HG02981 (cell line): ENCODE results near the gene SLC8A2.
"Not testable (repeated sequence)": the region's sequence is repeated elsewhere in the genome, so short reads cannot be mapped to it uniquely, and the experiment has no call there.

Experiments used
- ATAC-seq: cut with Tn5 transposase; IDR thresholded peaks from one replicate; pipeline ENCODE4 v1.9.1; 2021; ENCODE audit warnings: mild to moderate bottlenecking, moderate library complexity; ENCODE audit not compliant: unreplicated experiment

The SLC8A2 gene

GRCh38 chr19:47487551-47488515, 16.1 kb upstream of the SLC8A2 start:
- ATAC-seq: no peak

GRCh38 chr19:47486900-47487299, 15.2 kb upstream of the SLC8A2 start:
- ATAC-seq: no peak

- not testable (repeated sequence) for ATAC-seq
Observed at GRCh38 chr19:47486220-47486619, 14.5 kb upstream of the SLC8A2 start.

- ATAC-seq: no peak
Observed at GRCh38 chr19:47485210-47485609, 13.5 kb upstream of the SLC8A2 start.

- peak; percentile 68 for ATAC-seq
Observed at GRCh38 chr19:47483800-47484690, 12.4 kb upstream of the SLC8A2 start, which contains the start of gene KPTN. KPTN (minus strand) TSS chr19:47484219; CDS start chr19:47484160, 59 bp downstream.

- no peak for ATAC-seq
Observed at GRCh38 chr19:47483200-47483599, 11.5 kb upstream of the SLC8A2 start.

GRCh38 chr19:47481460-47482052, 9.9 kb upstream of the SLC8A2 start:
- ATAC-seq: no peak

- no peak for ATAC-seq
Observed at GRCh38 chr19:47480658-47481057, 9.0 kb upstream of the SLC8A2 start.

- no peak for ATAC-seq
Observed at GRCh38 chr19:47479701-47480503, 8.2 kb upstream of the SLC8A2 start.

- ATAC-seq: no peak
Observed at GRCh38 chr19:47476438-47476972, 4.8 kb upstream of the SLC8A2 start.

GRCh38 chr19:47475465-47475864, 3.8 kb upstream of the SLC8A2 start:
- ATAC-seq: no peak

- ATAC-seq: no peak
Observed at GRCh38 chr19:47473336-47473735, 1.6 kb upstream of the SLC8A2 start.

- no peak for ATAC-seq
Observed at GRCh38 chr19:47471381-47471732, 336 bp downstream of the SLC8A2 start.

GRCh38 chr19:47470447-47471195, 1.1 kb downstream of the SLC8A2 start:
- ATAC-seq: no peak

- ATAC-seq: no peak
Observed at GRCh38 chr19:47469719-47470118, 2.0 kb downstream of the SLC8A2 start.

GRCh38 chr19:47469363-47469700, 2.4 kb downstream of the SLC8A2 start:
- no peak for ATAC-seq

- ATAC-seq: no peak
Observed at GRCh38 chr19:47467914-47468313, 3.8 kb downstream of the SLC8A2 start.

- no peak for ATAC-seq
Observed at GRCh38 chr19:47465957-47466356, 5.7 kb downstream of the SLC8A2 start.

- no peak for ATAC-seq
Observed at GRCh38 chr19:47464675-47465419, 6.8 kb downstream of the SLC8A2 start.
